GM06990 (cell line): ENCODE measurements around the gene TIGD1.

Experiments used
- DNase-seq: peaks from one replicate; pipeline ENCODE4 v3.0.0-alpha.2; 2011; ENCODE audit not compliant: insufficient read length; ENCODE audit errors: extremely low read depth
- H3K27me3 ChIP-seq: replicated peaks from 2 replicates; pipeline ENCODE4 v1.6.0; 2011; ENCODE audit warnings: low read length; ENCODE audit not compliant: control insufficient read depth, insufficient read depth
- H3K36me3 ChIP-seq: 2 replicates; pipeline ENCODE4 v1.5.1; 2011; ENCODE audit warnings: low read length; ENCODE audit not compliant: control insufficient read depth, insufficient read depth
- H3K4me3 ChIP-seq: replicated peaks from 2 replicates; pipeline ENCODE4 v1.5.1; 2011; ENCODE audit warnings: low read depth, mild to moderate bottlenecking, control low read depth, low read length
- TF ChIP-seq, protein P1 (sequence below): IDR thresholded peaks from 2 replicates; pipeline ENCODE4 v1.5.1; 2011; ENCODE audit warnings: low read length, control low read depth, mild to moderate bottlenecking, inconsistent platforms; ENCODE audit not compliant: insufficient read depth, poor library complexity, severe bottlenecking

The TIGD1 gene

DNA sequence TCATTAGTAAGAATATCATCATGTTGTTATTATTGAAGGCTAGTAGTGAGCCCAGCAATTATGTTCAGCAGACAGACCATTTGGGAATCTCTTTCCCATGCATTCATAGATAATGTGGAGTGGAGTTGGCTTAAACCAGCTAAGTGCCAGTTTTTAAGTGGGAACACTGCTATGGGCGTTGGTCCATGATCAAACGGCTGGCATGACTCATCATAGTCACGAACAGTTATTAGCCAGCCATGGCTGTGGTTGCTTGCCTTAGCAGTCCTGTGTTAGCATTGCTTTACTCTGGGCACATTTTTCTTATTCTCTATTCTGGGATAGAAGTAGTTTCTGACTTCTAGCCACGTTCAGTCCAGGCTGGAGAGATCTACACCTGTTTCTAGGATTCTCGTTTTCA lies 17.8 kb upstream of the TIGD1 start:
- no peak for DNase-seq
- H3K4me3 ChIP-seq = no peak overlapping the region

DNA sequence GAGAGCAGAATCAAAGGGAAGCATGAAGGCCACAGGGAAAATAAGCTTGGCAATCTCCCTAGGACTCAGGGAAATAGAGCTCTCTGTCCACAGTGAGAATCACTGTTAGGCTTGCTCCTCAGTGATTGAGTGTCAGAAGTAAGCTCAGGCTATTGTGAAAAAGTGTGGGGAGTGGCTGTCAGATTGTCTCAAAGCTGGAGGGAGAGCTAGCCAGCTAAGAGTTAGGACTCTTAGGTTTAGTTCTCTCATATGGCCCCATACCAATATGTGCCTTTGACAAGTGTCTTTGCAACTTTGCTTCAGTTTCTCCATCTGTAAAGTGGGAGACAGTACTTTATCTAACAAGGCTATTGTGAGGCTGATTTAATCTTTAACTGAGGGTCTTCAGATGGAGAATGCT lies 17.4 kb upstream of the TIGD1 start:
- TF ChIP-seq, protein P1, sequence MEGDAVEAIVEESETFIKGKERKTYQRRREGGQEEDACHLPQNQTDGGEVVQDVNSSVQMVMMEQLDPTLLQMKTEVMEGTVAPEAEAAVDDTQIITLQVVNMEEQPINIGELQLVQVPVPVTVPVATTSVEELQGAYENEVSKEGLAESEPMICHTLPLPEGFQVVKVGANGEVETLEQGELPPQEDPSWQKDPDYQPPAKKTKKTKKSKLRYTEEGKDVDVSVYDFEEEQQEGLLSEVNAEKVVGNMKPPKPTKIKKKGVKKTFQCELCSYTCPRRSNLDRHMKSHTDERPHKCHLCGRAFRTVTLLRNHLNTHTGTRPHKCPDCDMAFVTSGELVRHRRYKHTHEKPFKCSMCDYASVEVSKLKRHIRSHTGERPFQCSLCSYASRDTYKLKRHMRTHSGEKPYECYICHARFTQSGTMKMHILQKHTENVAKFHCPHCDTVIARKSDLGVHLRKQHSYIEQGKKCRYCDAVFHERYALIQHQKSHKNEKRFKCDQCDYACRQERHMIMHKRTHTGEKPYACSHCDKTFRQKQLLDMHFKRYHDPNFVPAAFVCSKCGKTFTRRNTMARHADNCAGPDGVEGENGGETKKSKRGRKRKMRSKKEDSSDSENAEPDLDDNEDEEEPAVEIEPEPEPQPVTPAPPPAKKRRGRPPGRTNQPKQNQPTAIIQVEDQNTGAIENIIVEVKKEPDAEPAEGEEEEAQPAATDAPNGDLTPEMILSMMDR = no peak
- Histone ChIP-seq H3K27me3 (no peaks in the 10 kb centered on the region), H3K36me3 (peaks cover 29% of the 10 kb centered on the region), H3K4me3 (no peak overlapping the region)
- no peak for DNase-seq

More for the DNA sequence above, 17.8 kb upstream of the TIGD1 start:
- TF ChIP-seq, protein P1 = no peak
- H3K36me3 ChIP-seq = peaks cover 31% of the 10 kb centered on the region
- H3K27me3 ChIP-seq = no peaks in the 10 kb centered on the region

DNA sequence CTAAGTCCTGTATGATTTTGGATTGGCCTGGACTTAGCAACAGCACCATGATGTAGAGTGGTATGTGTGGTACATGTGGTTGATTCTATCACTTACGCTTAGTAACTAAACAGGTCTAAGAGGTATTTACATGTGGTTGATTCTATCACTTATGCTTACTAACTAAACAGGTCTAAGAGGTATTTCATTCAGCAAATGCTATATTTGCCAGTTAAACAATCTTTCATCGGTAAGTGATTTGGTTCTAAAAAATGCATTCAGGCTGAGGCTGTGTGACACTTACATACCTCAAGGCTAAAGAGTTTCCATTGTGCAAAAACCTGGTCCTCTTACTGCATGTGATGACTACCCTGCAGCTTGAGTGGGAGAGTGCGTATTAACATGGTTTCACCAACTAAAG lies 13.2 kb upstream of the TIGD1 start:
- Histone ChIP-seq H3K4me3 (no peak overlapping the region), H3K36me3 (peaks cover 15% of the 10 kb centered on the region), H3K27me3 (no peaks in the 10 kb centered on the region)
- TF ChIP-seq, protein P1 = no peak
- no peak for DNase-seq

DNA sequence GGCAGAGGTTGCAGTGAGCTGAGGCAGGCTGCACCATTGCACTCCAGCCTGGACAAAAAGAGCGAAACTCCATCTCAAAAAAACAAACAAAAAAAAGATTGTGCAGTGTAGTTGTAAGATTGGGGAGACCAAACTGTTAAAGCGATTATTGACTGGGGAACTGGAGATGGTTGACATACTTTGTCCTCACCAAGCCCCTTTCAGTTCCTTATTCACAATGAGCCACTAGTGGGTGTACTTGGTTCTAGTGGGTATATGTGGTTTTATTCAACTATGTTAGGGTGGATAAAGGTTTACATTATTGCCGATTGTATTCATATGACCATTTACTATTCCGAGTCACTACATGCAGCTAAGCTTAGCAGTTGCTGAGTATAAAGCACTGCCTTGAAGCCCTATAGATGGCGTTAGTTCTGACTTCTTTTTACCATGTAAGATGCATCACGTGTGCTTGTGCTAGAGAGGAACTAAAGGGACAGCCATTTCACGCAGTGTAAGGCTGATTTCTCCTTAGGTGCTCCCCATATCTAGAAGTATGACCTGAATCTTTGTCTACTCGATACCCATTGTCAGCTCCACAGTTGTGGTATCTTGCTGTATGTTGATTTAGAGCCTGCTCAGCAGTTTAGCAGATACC lies 12.3 kb upstream of the TIGD1 start:
- peaks cover 15% of the 10 kb centered on the region for H3K36me3 ChIP-seq
- no peak overlapping the region for H3K4me3 ChIP-seq
- TF ChIP-seq, protein P1 = no peak
- no peaks in the 10 kb centered on the region for H3K27me3 ChIP-seq
- DNase-seq = no peak

DNA sequence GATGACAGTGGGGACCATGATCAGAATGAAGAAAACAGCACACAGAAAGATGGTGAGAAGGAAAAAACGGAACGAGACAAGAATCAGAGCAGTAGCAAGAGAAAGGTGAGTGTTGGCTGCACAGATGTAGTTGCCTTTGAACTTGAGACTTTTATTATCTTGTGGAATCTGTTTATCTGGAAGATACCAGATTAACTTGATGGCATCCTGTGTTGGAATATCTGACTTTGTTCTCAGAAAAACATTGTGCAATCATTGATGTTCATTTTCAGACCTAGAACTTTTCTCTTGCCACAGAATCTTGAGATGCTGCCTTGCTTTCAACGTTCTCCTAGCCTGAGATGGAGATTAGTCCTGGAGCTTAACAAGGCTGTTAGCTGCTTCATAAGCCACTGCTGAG lies 6.1 kb upstream of the TIGD1 start:
- Histone ChIP-seq H3K27me3 (no peaks in the 10 kb centered on the region), H3K36me3 (peaks cover 10% of the 10 kb centered on the region), H3K4me3 (no peak overlapping the region)
- no peak for DNase-seq
- TF ChIP-seq, protein P1 = no peak

DNA sequence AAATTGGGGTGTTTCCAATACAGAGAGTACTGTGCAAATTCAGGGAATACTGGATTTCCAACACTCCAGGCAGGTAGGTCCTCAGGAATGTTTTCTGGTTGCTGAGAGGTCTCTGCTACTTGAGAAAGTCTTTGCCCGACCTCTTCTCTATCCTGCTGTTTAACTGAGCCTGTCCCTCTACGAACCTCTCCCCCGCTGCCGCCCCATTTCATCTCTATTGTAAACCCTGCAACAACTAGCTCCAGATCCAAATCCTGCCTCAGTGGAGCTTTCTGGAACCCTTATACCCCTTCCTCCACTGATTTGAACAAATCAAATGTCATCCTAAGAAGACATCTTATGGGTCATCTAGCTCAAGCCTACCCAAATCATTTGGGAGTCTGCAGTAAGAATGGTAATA lies 1.4 kb upstream of the TIGD1 start:
- H3K4me3 ChIP-seq = peak overlapping the region; percentile 95
- TF ChIP-seq, protein P1 = no peak
- H3K27me3 ChIP-seq = no peaks in the 10 kb centered on the region
- H3K36me3 ChIP-seq = peaks cover 6% of the 10 kb centered on the region
- no peak for DNase-seq
